GM19438 (cell line): Measurements from ENCODE around the gene PTK7.

Experiments used
- ATAC-seq: cut with Tn5 transposase; IDR thresholded peaks from one replicate; pipeline ENCODE4 v1.9.1; 2021; ENCODE audit warnings: low read depth; ENCODE audit not compliant: unreplicated experiment

Gene PTK7

DNA sequence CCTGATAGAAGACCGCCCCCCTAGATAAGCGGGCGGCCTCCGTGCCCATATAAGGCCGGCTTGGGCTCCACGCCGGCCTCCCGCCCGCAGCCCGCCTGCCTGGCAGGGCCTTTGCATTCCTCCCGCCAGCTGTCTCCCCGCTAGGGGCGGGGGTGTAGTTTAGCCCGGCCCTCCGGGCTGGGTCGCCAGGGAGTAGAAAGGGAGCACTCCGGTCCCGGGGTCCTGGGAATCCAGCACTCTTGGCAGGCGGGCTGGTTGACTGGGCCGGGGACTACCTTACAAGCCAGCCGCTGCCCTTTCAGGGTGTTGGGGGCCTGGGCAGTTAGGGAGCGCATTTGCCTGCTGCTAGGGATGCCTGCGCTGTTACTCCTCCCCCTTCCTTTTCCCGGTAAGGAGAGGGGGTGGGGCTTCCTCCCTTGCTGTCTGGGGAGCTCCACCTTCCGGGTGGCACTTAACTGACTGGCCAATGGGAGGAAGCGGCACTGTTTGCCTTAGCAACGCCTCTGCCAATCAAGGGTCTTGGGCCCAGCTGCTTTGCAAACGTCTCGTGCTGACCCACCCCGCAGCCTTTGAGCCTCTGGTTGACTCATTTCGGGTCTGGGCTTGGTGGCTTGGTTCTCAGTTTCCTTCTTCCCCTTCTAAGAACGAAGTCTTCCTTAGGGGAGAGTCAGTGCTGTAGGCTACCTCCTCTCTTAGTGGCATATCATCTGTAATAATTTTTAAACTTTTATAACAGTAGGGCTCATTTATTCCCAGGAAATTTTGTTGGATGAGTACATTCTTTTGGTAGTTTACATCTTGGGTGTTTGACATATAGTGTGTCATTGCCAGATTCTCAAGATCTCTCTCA, 98.4 kb downstream of the PTK7 start:
- peak; percentile 70 for ATAC-seq

DNA sequence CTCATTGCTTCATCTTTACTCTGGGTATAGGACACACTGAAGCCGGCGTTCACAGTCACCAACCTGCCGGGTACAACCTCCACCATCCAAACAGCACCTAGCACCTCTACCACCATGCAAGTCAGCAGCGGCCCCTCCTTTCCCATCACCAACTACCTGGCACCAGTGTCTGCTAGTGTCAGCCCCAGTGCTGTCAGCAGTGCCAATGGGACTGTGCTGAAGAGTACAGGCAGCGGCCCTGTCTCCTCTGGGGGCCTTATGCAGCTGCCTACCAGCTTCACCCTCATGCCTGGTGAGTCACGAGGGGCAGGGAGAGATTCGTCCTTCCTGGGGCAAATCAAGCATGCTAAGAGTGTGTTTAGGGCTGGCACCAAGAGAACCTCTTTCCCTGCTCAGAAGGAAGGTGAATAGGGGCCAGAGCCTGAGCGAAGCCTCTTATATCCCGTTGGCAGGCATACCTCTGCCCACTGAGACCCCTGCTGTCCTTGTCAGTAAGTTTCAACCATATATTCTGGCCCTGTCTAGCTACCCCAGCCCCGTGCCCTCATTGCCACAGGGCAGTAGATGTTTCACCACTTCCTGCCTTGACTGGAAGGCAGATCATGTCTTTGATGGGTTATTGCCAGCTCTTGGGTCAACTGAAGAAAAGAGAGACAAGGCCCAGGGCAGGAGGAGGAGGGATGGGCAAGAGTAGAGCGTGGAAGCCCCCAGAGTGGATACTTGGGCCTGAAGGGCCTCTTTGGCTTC, 99.7 kb downstream of the PTK7 start:
- no peak for ATAC-seq

DNA sequence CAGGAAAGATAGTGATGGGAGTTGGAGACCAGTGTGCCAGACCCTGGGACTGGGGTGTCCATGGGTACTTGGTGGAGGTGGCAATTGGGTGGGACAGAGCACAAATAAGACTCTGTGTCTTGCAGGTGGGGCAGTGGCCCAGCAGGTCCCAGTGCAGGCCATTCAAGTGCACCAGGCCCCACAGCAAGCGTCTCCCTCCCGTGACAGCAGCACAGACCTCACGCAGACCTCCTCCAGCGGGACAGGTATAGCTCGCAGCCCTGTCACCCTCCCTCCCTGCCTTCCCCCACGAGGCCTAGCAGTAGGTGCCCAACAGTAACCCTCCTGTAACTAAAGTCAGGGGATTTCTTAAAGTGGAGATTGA, 100.3 kb downstream of the PTK7 start:
- no peak for ATAC-seq

DNA sequence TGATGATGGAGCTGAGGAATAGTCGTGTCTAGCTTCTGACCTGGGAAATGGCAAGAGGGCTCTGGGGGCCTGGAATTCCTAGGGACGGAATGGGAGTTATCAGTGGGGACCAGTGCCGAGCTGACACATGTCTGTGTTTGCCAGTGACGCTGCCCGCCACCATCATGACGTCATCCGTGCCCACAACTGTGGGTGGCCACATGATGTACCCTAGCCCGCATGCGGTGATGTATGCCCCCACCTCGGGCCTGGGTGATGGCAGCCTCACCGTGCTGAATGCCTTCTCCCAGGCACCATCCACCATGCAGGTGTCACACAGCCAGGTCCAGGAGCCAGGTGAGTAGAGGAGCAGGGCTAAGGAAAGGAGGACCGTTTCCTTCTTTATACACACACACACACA, 102.0 kb downstream of the PTK7 start:
- no peak for ATAC-seq

DNA sequence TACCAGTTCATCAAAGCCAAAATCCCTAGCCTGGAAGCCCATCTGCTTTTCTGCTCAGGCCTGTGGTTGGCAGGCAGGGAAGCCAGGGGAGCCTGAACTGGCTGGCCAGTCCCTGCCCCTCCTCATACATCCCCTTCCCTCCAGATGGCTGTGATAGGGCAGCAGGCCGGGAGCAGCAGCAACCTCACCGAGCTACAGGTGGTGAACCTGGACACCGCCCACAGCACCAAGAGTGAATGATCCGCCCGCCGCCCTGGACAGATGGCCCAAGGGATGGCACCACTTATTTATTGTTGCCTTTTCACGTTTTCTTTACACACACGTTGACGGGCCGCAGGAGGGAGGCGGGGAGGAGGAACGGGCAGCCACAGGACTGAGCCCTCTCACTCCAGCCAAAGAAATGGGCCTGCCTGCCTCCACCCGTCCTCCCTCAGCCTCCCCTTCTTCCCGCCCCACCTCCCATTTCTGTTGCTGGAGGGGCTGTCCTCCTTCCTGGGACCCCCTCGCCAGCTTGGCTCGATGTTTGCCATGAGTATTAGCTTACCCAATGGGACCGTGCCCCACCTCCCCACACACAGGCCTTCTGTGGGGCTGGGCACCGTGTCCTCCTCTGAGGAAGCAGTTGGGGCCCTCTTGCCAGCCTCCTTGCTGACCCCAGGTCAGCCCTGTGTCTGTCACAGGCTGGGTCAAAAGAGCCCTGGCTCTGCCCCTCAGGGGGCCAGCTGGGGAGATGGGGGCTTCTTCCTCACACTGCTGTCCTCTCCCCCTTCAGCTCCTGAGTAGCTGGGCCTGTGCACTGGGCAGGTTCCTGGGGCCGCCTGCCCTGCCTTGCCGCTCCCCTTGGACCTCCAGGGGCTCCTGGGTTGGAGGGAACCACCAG, 103.1 kb downstream of the PTK7 start:
- no peak for ATAC-seq

DNA sequence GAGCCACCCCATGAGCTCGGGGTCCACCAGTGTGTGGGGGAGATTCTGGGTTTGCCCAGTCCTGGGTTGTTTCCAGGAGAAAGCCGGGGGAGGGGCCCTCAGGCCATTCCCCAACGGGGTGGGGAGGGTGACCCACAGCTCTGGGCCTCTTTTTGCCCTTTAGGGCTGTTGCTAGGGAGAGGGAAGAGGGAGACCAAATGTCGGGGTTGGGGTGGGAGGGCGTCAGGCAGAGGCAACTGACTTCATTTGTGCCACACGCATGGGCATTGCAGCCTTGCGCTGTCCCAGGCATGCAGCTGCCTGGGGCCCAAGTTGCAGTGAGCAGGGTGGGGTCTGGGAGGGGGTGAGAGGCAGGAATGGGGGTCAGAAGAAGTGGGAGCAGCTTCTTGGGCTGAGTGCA, 103.9 kb downstream of the PTK7 start:
- no peak for ATAC-seq

DNA sequence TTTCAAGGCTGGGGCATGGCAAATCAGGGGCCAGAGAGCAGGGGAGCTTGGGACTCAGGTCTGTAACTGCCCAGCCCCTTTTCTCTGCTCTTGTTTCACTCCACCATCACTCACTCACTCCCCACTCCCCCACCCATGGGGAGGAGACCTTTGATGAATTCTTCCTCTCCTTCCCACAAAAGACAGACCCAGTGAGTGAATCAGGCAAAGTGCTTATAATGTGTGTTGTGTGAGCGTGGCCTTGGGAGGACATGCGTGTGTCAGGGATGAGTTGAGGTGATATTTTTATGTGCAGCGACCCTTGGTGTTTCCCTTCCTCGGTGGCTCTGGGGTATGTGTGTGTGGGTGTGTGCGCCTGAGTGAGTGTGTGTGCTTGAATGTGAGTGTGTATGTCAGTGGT, 104.9 kb downstream of the PTK7 start:
- no peak for ATAC-seq

DNA sequence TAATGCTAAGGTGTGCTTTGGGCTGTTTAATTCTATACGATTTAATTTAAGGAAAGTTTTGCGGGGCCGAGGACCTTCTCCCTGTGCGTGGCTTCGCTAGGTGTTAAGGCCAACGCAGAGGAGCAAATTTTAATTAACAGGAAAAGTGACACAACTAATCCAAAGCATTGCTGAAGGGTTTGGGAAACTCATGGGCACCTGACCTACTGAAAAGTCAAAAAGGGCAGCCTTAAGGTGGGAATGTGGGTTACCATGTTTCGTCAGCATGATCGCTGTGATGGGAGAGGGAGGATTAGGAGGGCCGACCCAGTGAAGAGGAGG, 105.5 kb downstream of the PTK7 start:
- no peak for ATAC-seq

DNA sequence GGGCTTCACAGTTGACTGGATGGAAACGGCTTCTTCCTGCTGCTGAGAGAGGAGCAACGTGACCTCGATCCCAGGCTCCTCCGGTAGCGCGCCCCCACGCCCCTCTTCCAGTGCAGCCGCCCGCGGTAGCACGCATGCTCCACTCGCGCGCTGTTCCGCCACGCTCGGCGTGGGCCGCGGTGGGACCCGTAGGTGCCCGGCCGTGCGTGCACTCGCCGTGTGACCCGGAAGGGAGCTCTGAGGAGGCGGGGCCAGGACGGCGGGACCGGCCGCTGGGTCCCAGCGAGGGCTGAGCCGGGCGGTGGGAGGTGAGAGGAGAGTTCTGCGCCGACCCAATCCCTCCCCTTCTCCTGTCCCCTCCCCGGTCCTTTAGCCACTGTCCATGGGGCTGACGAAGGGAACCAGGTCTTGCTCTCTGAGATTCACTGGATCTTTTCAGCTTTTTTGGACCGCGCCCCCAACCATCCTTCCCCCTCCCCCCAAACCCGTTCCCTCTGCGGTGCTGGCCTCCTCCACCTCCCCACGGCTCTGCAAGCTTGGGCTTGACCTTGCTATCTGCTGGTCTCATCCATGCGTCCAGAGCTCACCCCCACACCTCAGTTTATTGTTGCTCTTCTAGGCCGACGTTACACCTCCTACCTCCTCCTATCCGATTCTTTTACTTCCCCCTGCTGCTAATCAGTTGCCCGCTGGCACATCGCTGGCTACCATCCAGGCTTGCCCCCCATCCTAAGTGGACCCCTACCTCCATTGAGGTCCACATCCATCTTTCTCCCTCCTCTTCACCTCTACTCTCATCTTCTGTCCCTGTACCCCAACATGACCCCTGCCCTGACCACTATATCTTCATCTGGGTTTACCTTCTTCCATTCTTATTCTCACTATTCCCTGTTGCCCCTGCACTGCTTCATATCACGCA, 106.1 kb downstream of the PTK7 start, which contains the start of gene CUL9:
CUL9 (plus strand) TSS at position 255 of the 919 bp plus-strand sequence. CDS start 2,115 bp downstream, outside the sequence.
- ATAC-seq = peak; percentile 92

DNA sequence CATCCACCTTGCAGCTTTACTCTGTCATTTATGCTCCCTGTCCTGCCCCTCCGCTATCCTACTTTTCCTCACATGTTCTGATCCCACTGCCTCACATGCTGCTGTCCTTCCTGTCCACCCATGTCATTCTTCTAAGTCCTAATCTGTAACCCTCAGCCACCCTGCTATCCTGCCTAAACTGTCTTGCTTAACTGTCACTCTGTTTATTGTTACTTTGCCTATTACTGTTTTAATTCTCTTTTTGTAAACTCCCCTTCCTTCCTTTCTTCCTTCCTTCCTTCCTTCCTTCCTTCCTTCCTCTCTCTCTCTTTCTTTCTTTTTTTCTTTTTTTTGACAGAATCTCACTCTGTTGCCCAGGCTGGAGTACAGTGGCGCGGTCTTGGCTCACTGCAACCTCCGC, 107.3 kb downstream of the PTK7 start:
- no peak for ATAC-seq

DNA sequence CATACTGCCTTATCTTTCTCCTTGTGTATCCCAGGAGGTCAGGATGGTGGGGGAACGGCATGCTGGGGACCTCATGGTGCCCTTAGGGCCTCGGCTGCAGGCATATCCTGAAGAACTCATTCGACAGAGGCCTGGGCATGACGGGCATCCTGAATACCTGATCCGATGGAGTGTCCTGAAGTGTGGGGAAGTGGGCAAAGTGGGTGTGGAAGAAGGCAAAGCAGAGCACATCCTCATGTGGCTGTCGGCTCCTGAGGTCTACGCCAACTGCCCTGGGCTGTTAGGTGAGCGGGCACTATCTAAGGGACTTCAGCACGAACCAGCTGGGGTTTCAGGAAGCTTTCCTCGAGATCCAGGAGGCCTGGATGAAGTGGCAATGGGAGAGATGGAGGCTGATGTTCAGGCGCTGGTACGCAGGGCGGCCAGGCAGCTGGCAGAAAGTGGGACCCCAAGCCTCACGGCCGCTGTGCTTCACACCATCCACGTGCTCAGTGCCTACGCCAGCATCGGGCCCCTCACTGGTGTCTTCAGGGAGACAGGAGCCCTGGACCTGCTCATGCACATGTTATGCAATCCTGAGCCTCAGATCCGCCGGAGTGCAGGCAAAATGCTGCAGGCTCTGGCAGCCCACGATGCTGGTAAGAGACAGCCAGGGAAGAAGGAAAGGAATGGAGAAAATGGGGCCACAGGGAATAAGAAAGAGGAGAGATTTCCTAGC, 108.3 kb downstream of the PTK7 start:
- no peak for ATAC-seq

DNA sequence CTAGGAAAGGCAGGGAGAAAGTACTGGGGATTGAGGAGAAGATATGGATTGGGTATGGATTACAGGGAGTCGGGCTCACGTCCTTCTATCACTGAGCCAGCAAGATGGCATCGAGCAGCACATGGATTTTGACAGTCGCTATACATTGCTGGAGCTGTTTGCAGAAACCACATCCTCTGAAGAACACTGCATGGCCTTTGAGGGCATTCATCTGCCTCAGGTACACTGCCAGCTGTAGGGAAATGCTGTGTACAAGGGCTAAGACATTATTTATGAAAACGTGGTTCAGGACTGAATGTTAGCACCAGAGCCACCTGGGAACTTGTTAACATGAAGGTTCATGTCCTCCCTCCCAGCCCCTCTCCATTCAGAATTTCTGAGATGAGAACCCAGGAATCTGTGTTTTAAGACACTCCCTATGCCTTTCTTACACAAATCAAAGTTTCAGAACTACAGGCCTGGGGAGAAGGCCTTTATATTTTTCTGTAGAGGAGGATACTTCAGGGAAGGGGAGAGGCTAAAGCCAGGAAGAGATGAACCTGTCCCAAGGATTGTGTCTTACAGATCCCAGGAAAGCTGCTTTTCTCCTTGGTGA, 109.4 kb downstream of the PTK7 start:
- no peak for ATAC-seq

DNA sequence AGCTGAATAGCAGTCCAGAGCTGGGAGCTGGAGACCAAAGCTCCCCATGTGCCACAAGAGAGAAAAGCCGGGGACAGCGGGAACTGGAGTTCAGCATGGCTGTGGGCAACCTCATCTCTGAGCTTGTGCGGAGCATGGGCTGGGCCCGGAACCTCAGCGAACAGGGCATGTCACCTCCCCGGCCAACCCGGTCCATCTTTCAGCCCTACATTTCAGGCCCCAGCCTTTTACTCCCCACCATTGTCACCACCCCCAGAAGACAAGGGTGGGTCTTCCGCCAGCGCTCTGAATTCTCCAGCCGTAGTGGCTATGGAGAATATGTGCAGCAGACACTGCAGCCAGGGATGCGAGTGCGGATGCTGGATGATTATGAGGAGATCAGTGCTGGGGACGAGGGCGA, 109.9 kb downstream of the PTK7 start:
- no peak for ATAC-seq

DNA sequence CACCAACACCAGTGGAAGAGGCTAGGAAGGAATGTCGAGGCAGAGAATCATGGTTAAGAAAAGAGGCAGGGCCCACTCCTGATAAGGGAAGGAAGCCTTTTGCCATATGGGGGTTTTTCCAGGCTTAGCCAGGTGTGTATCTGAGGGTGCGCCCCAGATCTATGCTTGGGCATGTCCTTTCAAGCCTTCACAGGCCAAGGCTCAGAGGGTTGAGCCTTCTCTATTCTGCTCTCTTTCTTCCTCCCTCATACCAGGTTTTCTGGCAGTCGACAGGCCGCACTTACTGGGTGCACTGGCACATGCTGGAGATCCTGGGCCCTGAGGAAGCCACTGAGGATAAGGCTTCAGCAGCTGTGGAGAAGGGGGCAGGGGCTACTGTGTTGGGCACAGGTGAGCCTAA, 110.6 kb downstream of the PTK7 start:
- no peak for ATAC-seq

DNA sequence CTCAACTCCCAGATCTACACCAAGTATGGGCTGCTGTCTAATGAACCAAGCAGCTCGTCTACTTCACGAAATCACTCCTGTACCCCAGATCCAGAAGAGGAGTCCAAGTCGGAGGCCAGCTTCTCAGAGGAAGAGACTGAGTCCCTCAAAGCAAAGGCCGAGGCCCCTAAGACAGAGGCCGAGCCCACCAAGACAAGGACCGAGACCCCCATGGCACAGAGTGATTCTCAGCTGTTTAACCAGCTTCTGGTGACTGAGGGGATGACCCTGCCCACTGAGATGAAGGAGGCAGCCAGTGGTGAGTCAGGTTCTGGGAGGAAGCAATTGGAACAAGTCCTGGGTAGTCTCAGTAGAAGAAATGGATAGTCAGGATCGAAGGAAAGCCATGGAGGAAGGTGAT, 111.7 kb downstream of the PTK7 start:
- no peak for ATAC-seq

DNA sequence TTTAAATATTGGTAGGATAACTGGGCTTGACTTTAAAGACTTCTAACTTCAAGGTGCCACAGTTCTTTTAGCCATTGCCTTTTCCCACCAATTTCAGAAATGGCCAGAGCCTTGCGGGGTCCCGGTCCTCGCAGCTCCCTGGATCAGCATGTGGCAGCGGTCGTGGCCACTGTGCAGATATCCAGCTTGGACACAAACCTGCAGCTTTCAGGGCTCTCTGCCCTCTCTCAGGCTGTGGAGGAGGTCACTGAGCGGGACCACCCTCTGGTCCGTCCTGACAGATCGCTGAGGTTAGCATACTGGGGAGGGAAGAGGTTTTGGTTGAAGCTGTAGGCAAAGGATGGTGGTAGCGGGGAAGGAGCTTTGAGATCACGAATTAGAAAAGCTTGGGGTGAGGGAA, 112.3 kb downstream of the PTK7 start:
- ATAC-seq = no peak

DNA sequence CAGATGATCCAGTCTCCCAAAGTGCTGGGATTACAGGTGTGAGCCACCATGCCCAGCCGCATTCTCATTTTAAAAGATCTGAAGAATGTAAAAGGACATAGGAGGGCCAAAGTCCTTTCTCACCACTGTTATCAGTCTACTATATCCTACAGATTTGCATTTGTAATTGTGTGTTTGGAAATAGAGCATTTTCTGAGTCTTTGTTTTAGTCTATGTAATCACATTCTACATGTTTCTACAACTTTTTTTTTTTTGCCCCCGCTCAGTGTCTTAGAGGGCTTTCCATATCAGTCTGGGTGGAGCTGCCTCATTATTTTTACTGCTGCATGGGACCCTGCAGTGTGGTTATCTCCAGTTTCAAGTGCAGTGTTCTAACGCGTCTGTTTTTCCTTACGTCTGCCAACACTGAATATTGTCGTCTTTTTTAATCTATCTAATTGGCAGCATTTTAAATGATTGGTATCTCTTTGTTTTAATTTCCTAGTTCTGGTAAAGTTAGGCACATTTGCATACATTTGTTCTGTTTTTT, 113.7 kb downstream of the PTK7 start:
- no peak for ATAC-seq

DNA sequence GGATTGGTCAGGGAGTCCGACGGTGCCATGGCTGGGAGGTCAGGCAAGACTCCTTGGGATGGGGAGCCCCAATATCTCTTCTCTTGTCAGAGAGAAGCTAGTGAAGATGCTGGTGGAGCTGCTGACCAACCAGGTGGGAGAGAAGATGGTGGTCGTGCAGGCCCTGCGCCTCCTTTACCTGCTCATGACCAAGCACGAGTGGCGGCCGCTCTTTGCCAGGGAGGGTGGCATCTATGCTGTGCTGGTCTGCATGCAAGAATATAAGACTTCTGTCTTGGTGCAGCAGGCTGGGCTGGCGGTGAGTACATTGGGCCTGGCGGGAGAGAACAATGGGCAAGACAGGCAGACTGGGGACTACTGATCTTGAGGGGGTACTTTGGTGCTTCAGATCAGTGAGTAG, 116.8 kb downstream of the PTK7 start:
- ATAC-seq = no peak

DNA sequence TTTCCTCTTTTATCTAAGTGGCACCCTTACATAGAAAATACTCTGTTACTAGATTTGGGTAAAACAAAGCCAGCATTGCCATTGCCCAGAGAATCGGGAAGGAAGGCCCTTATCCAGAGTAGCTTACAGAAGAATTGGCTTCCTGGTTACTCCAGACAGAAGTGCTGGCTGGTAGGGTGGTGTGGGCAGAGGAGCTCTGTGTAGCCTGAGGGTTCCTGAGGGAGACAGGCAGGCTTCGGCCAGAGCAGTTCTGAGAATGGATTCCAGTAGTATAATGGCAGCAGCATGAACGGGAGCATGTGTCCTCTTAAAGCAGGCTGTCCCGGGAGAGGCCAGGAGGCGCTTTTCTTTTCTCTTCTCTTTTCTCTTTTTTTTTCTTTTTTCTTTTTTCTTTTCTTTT, 117.8 kb downstream of the PTK7 start:
- ATAC-seq = no peak
